Measurements from ENCODE around the gene CPSF7. TPM values are rescaled to one million over a fixed set of nuclear protein-coding genes. Genes with fewer than 3 reads are reported as not detected.

CPSF7 gene
- total RNA-seq, 1 experiment from 2014 or later, result 51.1 TPM

DNA sequence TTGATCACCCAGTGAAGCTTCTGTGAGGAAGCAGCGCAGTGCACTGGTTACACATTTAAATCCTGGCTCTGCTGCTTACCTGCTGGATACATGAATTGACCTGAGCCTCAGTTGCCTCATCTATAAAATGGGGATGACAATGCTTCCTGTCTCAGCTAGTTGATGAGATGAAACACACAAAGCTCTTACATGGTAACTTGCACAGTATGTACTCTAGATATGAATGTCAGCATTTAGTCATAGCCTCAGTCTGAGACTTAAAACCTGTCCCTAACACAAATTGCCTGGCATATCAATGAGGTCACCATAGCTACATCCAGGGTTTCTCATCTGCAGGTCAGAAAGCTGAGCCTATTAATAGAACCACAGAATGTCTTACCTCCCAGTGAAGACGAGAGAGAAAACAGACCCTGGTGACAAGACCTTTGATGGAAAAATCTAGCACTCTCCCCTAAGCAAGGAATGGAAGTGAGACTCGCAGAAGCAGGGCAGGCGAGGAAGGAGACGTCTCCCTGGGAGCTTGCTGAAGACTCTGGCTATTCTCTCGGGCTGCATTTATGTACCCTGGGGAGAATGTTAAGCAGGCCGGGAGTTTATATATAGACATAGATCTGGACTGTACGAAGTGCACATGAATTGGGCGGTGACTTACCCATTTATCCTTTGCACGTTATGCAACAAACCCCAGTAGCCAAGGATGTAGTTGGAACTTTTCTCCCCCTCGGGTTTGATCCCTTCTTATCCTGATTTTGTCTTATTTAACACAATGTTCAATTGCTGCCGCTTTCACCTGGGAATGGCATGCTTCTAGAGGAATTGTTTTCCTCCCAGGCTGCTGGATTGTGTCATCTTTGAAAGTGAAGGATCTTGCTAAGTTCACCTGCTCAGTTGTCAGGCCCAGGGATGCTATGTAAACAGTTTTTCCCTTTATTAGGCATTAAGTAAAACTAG, 18.1 kb upstream of the CPSF7 start:
- peaks cover 43% of the 10 kb centered on the region for H3K36me3 ChIP-seq (ENCODE audit: low read depth, low read length)
- no peak overlapping the region for H3K27ac ChIP-seq (ENCODE audit: low read length)
- H3K9me3 ChIP-seq (ENCODE audit: low read length), result no peaks in the 10 kb centered on the region
- no peak overlapping the region for H3K4me3 ChIP-seq (ENCODE audit: low read length)
- no peaks in the 10 kb centered on the region for H4K20me1 ChIP-seq (ENCODE audit: low read length)
- no peak overlapping the region for H3K4me2 ChIP-seq (ENCODE audit: low read length)
- H3K4me1 ChIP-seq (ENCODE audit: insufficient read depth, low read length), result 0 out of 2 replicates have a peak, but pooled peaks cover 3% of the 10 kb centered on the region
- POLR2A ChIA-PET (ENCODE audit: unreplicated experiment), result no interaction called here
- intact Hi-C loops (cut with micrococcal nuclease), result loop anchor here (2.0 kb wide), 3 partner anchors 29 to 181 kb away; no protein-coding TSS in a partner anchor
- TF ChIP-seq EZH2 (IDR thresholded peaks at IDR 0.05; ENCODE audit: low read length, unreplicated experiment) (no peak), EZH2phosphoT487 (IDR thresholded peaks at IDR 0.05; ENCODE audit: borderline replicate concordance, low read length) (no peak)
- TF ChIP-seq, protein P1, sequence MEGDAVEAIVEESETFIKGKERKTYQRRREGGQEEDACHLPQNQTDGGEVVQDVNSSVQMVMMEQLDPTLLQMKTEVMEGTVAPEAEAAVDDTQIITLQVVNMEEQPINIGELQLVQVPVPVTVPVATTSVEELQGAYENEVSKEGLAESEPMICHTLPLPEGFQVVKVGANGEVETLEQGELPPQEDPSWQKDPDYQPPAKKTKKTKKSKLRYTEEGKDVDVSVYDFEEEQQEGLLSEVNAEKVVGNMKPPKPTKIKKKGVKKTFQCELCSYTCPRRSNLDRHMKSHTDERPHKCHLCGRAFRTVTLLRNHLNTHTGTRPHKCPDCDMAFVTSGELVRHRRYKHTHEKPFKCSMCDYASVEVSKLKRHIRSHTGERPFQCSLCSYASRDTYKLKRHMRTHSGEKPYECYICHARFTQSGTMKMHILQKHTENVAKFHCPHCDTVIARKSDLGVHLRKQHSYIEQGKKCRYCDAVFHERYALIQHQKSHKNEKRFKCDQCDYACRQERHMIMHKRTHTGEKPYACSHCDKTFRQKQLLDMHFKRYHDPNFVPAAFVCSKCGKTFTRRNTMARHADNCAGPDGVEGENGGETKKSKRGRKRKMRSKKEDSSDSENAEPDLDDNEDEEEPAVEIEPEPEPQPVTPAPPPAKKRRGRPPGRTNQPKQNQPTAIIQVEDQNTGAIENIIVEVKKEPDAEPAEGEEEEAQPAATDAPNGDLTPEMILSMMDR (conservative IDR thresholded peaks at IDR 0.05; ENCODE audit: low read depth, low read length), result no peak
- BruUV-seq (replicated peaks), result no TSS peak
- DNase-seq (no peak), ATAC-seq (no peak)
- peaks cover 9% of the 10 kb centered on the region; the same call in 1 of the 2 replicates for H3K79me2 ChIP-seq (ENCODE audit: low read length)
- H3K9ac ChIP-seq (ENCODE audit: low read length), result no peak overlapping the region
- H3K9me2 ChIP-seq (replicated peaks; ENCODE audit: low read length), result no peaks in the 10 kb centered on the region
- no peak overlapping the region for H2AFZ ChIP-seq (ENCODE audit: low read length)
- CTCF ChIA-PET, result interaction anchor here (0.6 kb wide), 1 partner anchor 24 kb away, joined by 12 read pairs; no protein-coding TSS in a partner anchor
- peaks cover 9% of the 10 kb centered on the region for H3F3A ChIP-seq (ENCODE audit: low read length, unreplicated experiment)
- no peaks in the 10 kb centered on the region for H3K27me3 ChIP-seq (ENCODE audit: low read length)

DNA sequence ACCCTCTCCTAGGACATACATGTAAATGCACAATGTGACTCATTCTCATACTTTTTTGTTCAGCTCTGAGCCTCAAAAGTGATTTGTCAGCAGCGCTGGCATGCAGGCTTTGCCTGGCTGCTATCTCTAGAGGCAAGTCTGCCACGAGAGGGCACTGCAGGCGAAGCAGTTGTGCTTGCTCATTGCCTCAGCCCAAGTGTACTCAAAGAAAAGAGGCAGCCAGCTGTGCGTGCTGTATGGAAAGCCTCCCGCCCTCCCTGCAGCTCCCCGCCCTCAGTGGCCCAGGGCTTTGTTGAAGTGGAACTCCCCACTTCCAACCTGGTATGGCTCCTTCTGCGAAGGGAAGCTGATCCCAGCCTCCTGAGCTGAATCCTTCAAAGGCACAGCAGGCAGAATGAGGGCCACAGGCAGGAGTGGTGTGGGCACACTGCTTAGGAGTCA, 16.5 kb upstream of the CPSF7 start:
- TF ChIP-seq, protein P1 (conservative IDR thresholded peaks at IDR 0.05; ENCODE audit: low read depth, low read length), result peak; percentile 98
- TF ChIP-seq EZH2 (IDR thresholded peaks at IDR 0.05; ENCODE audit: low read length, unreplicated experiment), result no peak
- peaks cover 47% of the 10 kb centered on the region for H3K36me3 ChIP-seq (ENCODE audit: low read depth, low read length)
- no TSS peak for BruUV-seq (replicated peaks)
- H3K4me3 ChIP-seq (ENCODE audit: low read length), result no peak overlapping the region
- peak; percentile 98 for DNase-seq
- H3K27ac ChIP-seq (ENCODE audit: low read length), result no peak overlapping the region
- no peaks in the 10 kb centered on the region for H3K27me3 ChIP-seq (ENCODE audit: low read length)
- intact Hi-C loops (cut with micrococcal nuclease), result loop anchor here (1.0 to 2.0 kb wide), 4 partner anchors 31 to 192 kb away; no protein-coding TSS in a partner anchor
- H3K4me1 ChIP-seq (ENCODE audit: insufficient read depth, low read length), result 0 out of 2 replicates have a peak, but pooled peaks cover 3% of the 10 kb centered on the region
- no peaks in the 10 kb centered on the region for H3K9me2 ChIP-seq (replicated peaks; ENCODE audit: low read length)
- H3K79me2 ChIP-seq (ENCODE audit: low read length), result peaks cover 22% of the 10 kb centered on the region; the same call in 1 of the 2 replicates
- H4K20me1 ChIP-seq (ENCODE audit: low read length), result no peaks in the 10 kb centered on the region
- H3K4me2 ChIP-seq (ENCODE audit: low read length), result no peak overlapping the region
- no peak overlapping the region for H2AFZ ChIP-seq (ENCODE audit: low read length)
- H3F3A ChIP-seq (ENCODE audit: low read length, unreplicated experiment), result peaks cover 9% of the 10 kb centered on the region
- POLR2A ChIA-PET (ENCODE audit: unreplicated experiment), result no interaction called here
- no peak overlapping the region for H3K9ac ChIP-seq (ENCODE audit: low read length)
- CTCF ChIA-PET, result interaction anchor here (0.6 to 1.7 kb wide), 17 partner anchors 11 to 1146 kb away, joined by 3 to 12 read pairs (median 3); no protein-coding TSS in a partner anchor
- no peaks in the 10 kb centered on the region for H3K9me3 ChIP-seq (ENCODE audit: low read length)
- peak; percentile 99 for ATAC-seq
